ENCODE data around the gene GRIN3B. TPM values are rescaled to one million over a fixed set of nuclear protein-coding genes. Genes with fewer than 3 reads are reported as not detected.

The GRIN3B gene
- total and polyA plus RNA-seq, 4 donors = 0.22 to 1.5 (median 0.80) TPM

DNA sequence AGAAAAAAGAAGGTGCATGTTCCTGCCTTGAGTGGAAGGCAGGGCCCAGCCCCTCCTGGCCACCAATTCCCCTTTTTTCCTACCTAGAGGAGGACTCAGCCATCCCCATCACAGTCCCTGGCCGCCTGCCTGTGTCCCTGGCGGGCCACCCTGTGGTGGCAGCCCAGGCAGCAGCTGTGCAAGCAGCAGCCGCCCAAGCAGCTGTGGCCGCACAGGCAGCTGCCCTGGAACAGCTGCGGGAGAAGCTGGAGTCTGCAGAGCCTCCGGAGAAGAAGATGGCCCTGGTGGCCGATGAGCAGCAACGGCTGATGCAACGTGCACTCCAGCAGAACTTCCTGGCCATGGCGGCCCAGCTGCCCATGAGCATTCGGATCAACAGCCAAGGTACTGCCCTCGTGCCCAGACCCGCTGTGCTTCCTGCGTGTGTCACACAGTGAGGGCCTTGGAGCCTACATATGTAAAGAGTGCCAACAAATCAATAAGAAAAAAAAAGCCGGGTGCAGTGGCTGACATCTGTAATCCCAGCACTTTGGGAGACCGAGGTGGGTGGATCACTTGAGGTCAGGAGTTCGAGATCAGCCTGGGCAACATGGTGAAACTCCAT, 33.6 kb upstream of the GRIN3B start:
- WGBS (ENCODE audit: insufficient coverage) = 96% methylated on average over 12 of the region's 17 CpGs
- H3K36me3 ChIP-seq (ENCODE audit: control insufficient read depth, insufficient read depth, low read length) = peaks cover 79% of the 10 kb centered on the region

DNA sequence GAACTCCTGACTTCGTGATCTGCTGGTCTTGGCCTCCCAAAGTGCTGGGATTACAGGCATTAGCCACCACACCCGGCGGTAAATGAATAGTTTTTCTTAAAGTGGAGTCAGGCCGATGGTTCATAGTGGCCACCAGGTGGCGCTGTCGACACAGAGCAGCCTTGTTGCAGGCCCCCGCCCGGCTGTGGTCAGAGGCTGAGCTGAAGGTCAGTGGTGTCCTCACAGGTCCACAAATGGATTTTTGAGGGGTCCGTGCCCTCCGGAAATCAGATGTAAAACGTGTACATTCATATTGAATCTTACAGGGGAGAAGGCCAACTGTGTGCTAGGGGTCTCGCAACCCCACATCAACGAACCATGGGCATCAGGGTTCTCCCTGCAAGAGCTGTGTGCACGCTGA, 29.5 kb upstream of the GRIN3B start:
- Histone ChIP-seq H3K9me3 (ENCODE audit: control insufficient read depth, insufficient read depth, low read length) (peaks cover 3% of the 10 kb centered on the region), H3K36me3 (ENCODE audit: control insufficient read depth, insufficient read depth, low read length) (peaks cover 73% of the 10 kb centered on the region), H3K4me3 (ENCODE audit: low read depth, low read length) (no peak overlapping the region), H3K27me3 (ENCODE audit: control insufficient read depth, insufficient read depth, low read length) (no peaks in the 10 kb centered on the region), H3K27ac (ENCODE audit: low read depth, low read length) (no peak overlapping the region), H3K4me1 (ENCODE audit: control insufficient read depth, insufficient read depth, low read length) (no peaks in the 10 kb centered on the region)
- no peak for DNase-seq (ENCODE audit: low read depth in 4 of 6, low spot score in 6 of 6)
- WGBS (ENCODE audit: insufficient coverage) = 91% methylated on average over 14 of the region's 14 CpGs

More for the DNA sequence above, 33.6 kb upstream of the GRIN3B start:
- H3K4me1 ChIP-seq (ENCODE audit: control insufficient read depth, insufficient read depth, low read length) = no peaks in the 10 kb centered on the region
- no peak overlapping the region for H3K4me3 ChIP-seq (ENCODE audit: low read depth, low read length)
- DNase-seq (ENCODE audit: low read depth in 4 of 6, low spot score in 6 of 6) = no peak
- H3K27me3 ChIP-seq (ENCODE audit: control insufficient read depth, insufficient read depth, low read length) = no peaks in the 10 kb centered on the region
- peaks cover 3% of the 10 kb centered on the region for H3K9me3 ChIP-seq (ENCODE audit: control insufficient read depth, insufficient read depth, low read length)
- no peak overlapping the region for H3K27ac ChIP-seq (ENCODE audit: low read depth, low read length)

DNA sequence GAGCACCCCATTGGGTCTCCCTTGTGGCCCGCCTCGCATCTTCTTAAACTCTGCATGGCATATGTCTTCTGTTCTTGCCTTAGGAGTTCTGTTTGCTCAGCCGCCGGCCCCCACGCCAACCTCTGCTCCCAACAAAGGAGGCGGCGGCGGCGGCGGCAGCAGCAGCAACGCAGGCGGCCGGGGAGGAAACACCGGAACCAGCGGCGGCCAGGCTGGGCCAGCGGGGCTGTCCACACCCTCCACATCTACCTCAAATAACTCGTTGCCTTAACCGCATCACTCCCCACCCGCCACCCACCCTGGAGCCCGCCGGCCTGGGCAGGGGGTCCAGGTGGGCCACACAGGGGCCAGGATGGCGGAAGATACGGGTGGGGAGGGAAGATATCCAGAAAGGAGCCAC, 28.4 kb upstream of the GRIN3B start:
- 94% methylated on average over 16 of the region's 24 CpGs for WGBS (ENCODE audit: insufficient coverage)
- Histone ChIP-seq H3K4me1 (ENCODE audit: control insufficient read depth, insufficient read depth, low read length) (no peaks in the 10 kb centered on the region), H3K27ac (ENCODE audit: low read depth, low read length) (no peak overlapping the region), H3K4me3 (ENCODE audit: low read depth, low read length) (no peak overlapping the region), H3K36me3 (ENCODE audit: control insufficient read depth, insufficient read depth, low read length) (peaks cover 73% of the 10 kb centered on the region), H3K9me3 (ENCODE audit: control insufficient read depth, insufficient read depth, low read length) (peaks cover 3% of the 10 kb centered on the region), H3K27me3 (ENCODE audit: control insufficient read depth, insufficient read depth, low read length) (no peaks in the 10 kb centered on the region)
- DNase-seq (ENCODE audit: low read depth in 4 of 6, low spot score in 6 of 6) = no peak

DNA sequence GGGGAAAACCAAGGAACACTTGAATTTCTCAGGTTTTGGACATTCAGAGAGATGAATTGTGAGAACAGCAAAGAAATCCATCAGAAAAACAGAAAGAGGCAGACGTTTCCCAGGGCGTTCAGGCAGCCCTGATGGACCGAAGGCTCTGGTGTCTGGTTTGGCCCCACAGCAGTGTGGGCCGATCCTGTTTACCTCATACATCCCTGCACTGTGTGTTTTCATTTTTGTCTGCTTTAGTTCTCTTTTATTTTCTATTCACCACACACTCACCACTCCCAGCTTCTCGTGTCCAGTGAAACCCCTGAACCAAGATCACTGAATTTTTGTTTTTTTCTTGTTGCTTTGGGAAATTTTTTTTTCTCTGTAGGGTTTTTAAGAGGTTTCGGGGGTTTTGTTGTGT, 27.9 kb upstream of the GRIN3B start:
- Histone ChIP-seq H3K4me3 (ENCODE audit: low read depth, low read length) (no peak overlapping the region), H3K36me3 (ENCODE audit: control insufficient read depth, insufficient read depth, low read length) (peaks cover 73% of the 10 kb centered on the region), H3K9me3 (ENCODE audit: control insufficient read depth, insufficient read depth, low read length) (peaks cover 3% of the 10 kb centered on the region), H3K4me1 (ENCODE audit: control insufficient read depth, insufficient read depth, low read length) (no peaks in the 10 kb centered on the region), H3K27ac (ENCODE audit: low read depth, low read length) (no peak overlapping the region), H3K27me3 (ENCODE audit: control insufficient read depth, insufficient read depth, low read length) (no peaks in the 10 kb centered on the region)
- 94% methylated on average over 4 of the region's 6 CpGs for WGBS (ENCODE audit: insufficient coverage)
- no peak for DNase-seq (ENCODE audit: low read depth in 4 of 6, low spot score in 6 of 6)

DNA sequence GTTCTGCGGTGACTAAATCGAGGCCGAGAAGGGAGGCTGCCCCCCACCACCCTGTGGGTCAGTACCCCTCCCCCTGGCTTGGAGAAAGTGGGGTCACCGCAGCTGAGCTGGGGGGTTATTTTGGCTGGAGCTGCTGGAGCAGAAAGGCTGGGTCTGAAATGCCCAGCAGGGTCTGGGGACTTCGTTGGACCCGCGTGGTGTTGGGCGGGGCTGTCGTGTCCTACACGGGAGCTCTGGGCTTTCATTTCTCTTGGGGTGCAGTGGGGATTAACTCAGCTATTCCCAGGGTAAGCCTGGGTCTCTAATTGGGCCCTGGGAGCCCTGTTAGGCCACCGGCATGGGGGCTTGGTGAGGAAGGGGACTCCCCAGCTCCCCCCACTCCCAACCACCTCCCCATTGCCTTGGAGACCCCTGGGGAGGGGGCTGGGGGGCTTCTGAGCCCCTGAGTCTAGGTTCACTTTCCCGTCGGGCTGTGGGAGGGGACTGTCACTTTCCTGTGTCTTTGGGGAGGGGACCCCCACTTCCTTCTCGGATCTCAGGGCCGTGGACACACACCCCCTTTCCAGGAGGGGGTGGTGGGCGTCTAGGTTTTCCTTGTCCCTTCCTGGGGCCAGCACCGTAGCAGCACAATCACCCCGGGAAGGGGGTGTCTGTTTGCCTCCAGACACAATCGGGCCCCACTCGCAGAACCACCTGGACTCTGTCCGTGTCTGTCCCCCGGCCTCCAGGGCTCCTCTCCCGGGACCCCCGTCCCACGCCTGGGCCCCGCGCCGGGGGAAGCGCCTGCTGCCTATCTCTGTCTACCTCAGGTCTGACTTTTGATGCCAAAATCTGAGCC, 26.3 kb upstream of the GRIN3B start:
- H3K4me3 ChIP-seq (ENCODE audit: low read depth, low read length) = no peak overlapping the region
- H3K9me3 ChIP-seq (ENCODE audit: control insufficient read depth, insufficient read depth, low read length) = peaks cover 3% of the 10 kb centered on the region
- H3K27ac ChIP-seq (ENCODE audit: low read depth, low read length) = no peak overlapping the region
- H3K36me3 ChIP-seq (ENCODE audit: control insufficient read depth, insufficient read depth, low read length) = peaks cover 61% of the 10 kb centered on the region
- DNase-seq (ENCODE audit: low read depth in 4 of 6, low spot score in 6 of 6) = no peak
- WGBS (ENCODE audit: insufficient coverage) = 78% methylated on average over 23 of the region's 29 CpGs
- no peaks in the 10 kb centered on the region for H3K27me3 ChIP-seq (ENCODE audit: control insufficient read depth, insufficient read depth, low read length)
- H3K4me1 ChIP-seq (ENCODE audit: control insufficient read depth, insufficient read depth, low read length) = no peaks in the 10 kb centered on the region

- H3K4me1 ChIP-seq (ENCODE audit: control insufficient read depth, insufficient read depth, low read length) = peaks cover 4% of the 10 kb centered on the region
- 67% methylated on average over 35 of the region's 37 CpGs for WGBS (ENCODE audit: insufficient coverage)
- H3K27ac ChIP-seq (ENCODE audit: low read depth, low read length) = no peak overlapping the region
- H3K36me3 ChIP-seq (ENCODE audit: control insufficient read depth, insufficient read depth, low read length) = peaks cover 60% of the 10 kb centered on the region
- no peak overlapping the region for H3K4me3 ChIP-seq (ENCODE audit: low read depth, low read length)
- DNase-seq (ENCODE audit: low read depth in 4 of 6, low spot score in 6 of 6) = no peak
- no peaks in the 10 kb centered on the region for H3K27me3 ChIP-seq (ENCODE audit: control insufficient read depth, insufficient read depth, low read length)
- peaks cover 3% of the 10 kb centered on the region for H3K9me3 ChIP-seq (ENCODE audit: control insufficient read depth, insufficient read depth, low read length)
Observed at GRCh38 chr19:974564-975257, 25.5 kb upstream of the GRIN3B start.

DNA sequence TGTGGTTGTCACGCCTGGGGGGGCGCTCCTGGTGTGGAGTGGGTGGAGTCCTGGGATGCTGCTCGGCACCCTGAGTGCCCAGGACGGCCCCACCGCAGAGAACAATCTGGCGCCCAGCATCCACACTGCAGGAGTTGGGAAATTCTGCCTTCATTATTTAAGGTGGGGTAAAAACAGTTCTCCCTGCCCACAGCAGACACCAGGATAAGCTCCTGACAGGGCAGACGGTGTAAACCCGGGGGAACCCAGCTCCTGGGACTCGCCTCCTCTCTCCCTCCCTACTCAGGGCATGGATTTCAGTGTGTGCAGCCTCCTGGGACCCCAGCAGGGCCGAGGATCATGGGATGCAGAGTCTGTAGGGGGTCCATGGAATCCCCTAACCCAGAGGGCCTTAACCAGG, 23.7 kb upstream of the GRIN3B start:
- Histone ChIP-seq H3K36me3 (ENCODE audit: control insufficient read depth, insufficient read depth, low read length) (peaks cover 46% of the 10 kb centered on the region), H3K4me1 (ENCODE audit: control insufficient read depth, insufficient read depth, low read length) (peaks cover 9% of the 10 kb centered on the region), H3K9me3 (ENCODE audit: control insufficient read depth, insufficient read depth, low read length) (no peaks in the 10 kb centered on the region), H3K4me3 (ENCODE audit: low read depth, low read length) (no peak overlapping the region), H3K27me3 (ENCODE audit: control insufficient read depth, insufficient read depth, low read length) (no peaks in the 10 kb centered on the region), H3K27ac (ENCODE audit: low read depth, low read length) (no peak overlapping the region)
- WGBS (ENCODE audit: insufficient coverage) = 80% methylated on average over 6 of the region's 10 CpGs
- DNase-seq (ENCODE audit: low read depth in 4 of 6, low spot score in 6 of 6) = no peak

DNA sequence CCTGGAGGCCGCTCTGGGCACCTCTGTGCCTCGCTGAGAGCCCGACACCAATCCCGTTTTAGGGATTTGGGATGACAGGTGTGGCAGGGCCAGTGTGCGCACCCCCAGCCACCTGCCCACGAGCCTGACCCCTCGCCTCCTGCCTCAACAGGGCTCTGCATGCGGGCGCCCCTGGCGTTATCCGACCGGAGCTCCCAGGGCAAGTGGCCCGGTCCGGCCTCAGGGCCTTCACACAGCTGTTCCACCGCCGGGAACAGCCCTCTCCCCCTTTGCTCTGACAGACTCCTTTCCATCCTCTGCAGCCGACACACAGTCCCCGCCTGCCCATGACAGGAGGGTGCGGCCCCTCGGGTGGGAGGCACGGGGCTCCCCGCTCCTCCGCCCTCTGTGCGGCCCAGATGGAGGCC, 23.2 kb upstream of the GRIN3B start:
- DNase-seq (ENCODE audit: low read depth in 4 of 6, low spot score in 6 of 6) = no peak
- Histone ChIP-seq H3K27ac (ENCODE audit: low read depth, low read length) (no peak overlapping the region), H3K9me3 (ENCODE audit: control insufficient read depth, insufficient read depth, low read length) (no peaks in the 10 kb centered on the region), H3K36me3 (ENCODE audit: control insufficient read depth, insufficient read depth, low read length) (peaks cover 40% of the 10 kb centered on the region), H3K4me3 (ENCODE audit: low read depth, low read length) (no peak overlapping the region), H3K27me3 (ENCODE audit: control insufficient read depth, insufficient read depth, low read length) (no peaks in the 10 kb centered on the region), H3K4me1 (ENCODE audit: control insufficient read depth, insufficient read depth, low read length) (peaks cover 9% of the 10 kb centered on the region)
- WGBS (ENCODE audit: insufficient coverage) = 88% methylated on average over 19 of the region's 24 CpGs

DNA sequence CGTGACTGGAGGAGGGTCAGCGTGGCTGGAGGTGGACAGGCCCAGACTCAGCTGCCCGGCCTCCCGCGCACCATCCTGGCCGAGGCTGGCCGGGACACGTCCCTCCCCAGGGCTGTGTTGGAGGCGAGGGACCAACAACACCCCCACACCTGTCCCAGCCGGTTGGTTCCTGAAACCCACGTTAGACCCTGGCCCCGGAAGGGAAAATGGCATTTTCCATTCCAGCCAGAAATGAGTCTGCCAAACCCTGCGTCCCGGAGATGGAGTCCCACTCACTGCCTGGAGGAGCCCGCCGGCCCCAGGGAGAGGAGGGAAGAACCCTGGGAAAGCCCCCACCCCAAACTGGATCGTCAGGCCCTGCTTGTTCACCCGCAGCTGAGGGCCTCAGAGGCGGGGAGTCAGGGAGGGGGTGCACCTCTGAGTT, 20.9 kb upstream of the GRIN3B start:
- no peak for DNase-seq (ENCODE audit: low read depth in 4 of 6, low spot score in 6 of 6)
- no peaks in the 10 kb centered on the region for H3K27me3 ChIP-seq (ENCODE audit: control insufficient read depth, insufficient read depth, low read length)
- peaks cover 26% of the 10 kb centered on the region for H3K4me1 ChIP-seq (ENCODE audit: control insufficient read depth, insufficient read depth, low read length)
- H3K36me3 ChIP-seq (ENCODE audit: control insufficient read depth, insufficient read depth, low read length) = peaks cover 26% of the 10 kb centered on the region
- no peak overlapping the region for H3K27ac ChIP-seq (ENCODE audit: low read depth, low read length)
- no peaks in the 10 kb centered on the region for H3K9me3 ChIP-seq (ENCODE audit: control insufficient read depth, insufficient read depth, low read length)
- no peak overlapping the region for H3K4me3 ChIP-seq (ENCODE audit: low read depth, low read length)
- WGBS (ENCODE audit: insufficient coverage) = 57% methylated on average over 12 of the region's 19 CpGs
